Lung (tissue), 12 donors: Measurements from ENCODE around the gene PHF21A. TPM values are rescaled to one million over a fixed set of nuclear protein-coding genes. Genes with fewer than 3 reads are reported as not detected.

Experiments
- ATAC-seq: fragments of 200-7000 bp; cut with Tn5 transposase; one replicate; pipeline ENCODE4 v1.9.1; 2020; ENCODE audit warnings: moderate number of reproducible peaks; ENCODE audit not compliant: insufficient read depth, low FRiP score
- DNase-seq, 3 donors: peaks; one replicate each; pipeline ENCODE4 v3.0.0-alpha.2; 2013 to 2017
- H3K27ac ChIP-seq, 2 donors: one replicate each; pipeline ENCODE4 v1.5.1; 2013; ENCODE audit warnings: mild to moderate bottlenecking in 2 of 2, moderate library complexity in 2 of 2, control low read depth in 1 of 2, inconsistent platforms in 1 of 2, low read depth in 1 of 2, low read length in 1 of 2
- H3K27me3 ChIP-seq, 3 donors: one replicate each; pipeline ENCODE4 v1.5.1; 2013; ENCODE audit warnings: low read length in 2 of 3; ENCODE audit not compliant: control insufficient read depth in 3 of 3, insufficient read depth in 3 of 3
- H3K36me3 ChIP-seq, 4 donors: one replicate each; pipeline ENCODE4 v1.5.1; 2013; ENCODE audit warnings: low read length in 4 of 4, mild to moderate bottlenecking in 1 of 4, moderate library complexity in 1 of 4; ENCODE audit not compliant: control insufficient read depth in 4 of 4, insufficient read depth in 4 of 4
- H3K4me1 ChIP-seq, 5 donors: one replicate each; pipeline ENCODE4 v1.5.1; 2013; ENCODE audit warnings: low read length in 5 of 5, mild to moderate bottlenecking in 2 of 5, moderate library complexity in 1 of 5; ENCODE audit not compliant: control insufficient read depth in 5 of 5, insufficient read depth in 5 of 5
- H3K4me3 ChIP-seq: one replicate; pipeline ENCODE4 v1.5.1; 2013; ENCODE audit warnings: mild to moderate bottlenecking, control low read depth, moderate library complexity
- H3K9ac ChIP-seq, 2 donors: one replicate each; pipeline ENCODE4 v1.5.1; 2013; ENCODE audit warnings: low read length in 2 of 2, control low read depth in 1 of 2; ENCODE audit not compliant: insufficient read depth in 1 of 2
- H3K9me3 ChIP-seq, 4 donors: one replicate each; pipeline ENCODE4 v1.5.1; 2013; ENCODE audit warnings: low read length in 3 of 4, mild to moderate bottlenecking in 1 of 4, moderate library complexity in 1 of 4; ENCODE audit not compliant: control insufficient read depth in 4 of 4, insufficient read depth in 3 of 4
- WGBS, 2 donors: extraction: QIAGEN DNeasy Blood & Tissue Kit; methylation state at CpG; one replicate each; pipeline ENCODE4 v1.1.7; 2013; 5-methylcytosine and 5-hydroxymethylcytosine counted together
- polyA plus RNA-seq, 2 donors: library from polyadenylated mRNA; stranded (reverse); fragments of 200-250 nt; gene quantifications; one replicate each; pipeline ENCODE4 v1.2.1, GENCODE V29; 2013
- total RNA-seq, 2 donors: library from RNA; depleted of rRNA in 1 of 2; stranded (reverse); fragments of >200 nt in 1 of 2; gene quantifications; one replicate each; pipeline ENCODE4 v1.2.1, GENCODE V29; 2014 to 2021
- TF ChIP-seq, protein P1 (sequence below): IDR thresholded peaks from 2 replicates; pipeline ENCODE4 v1.5.1; 2012; ENCODE audit warnings: mild to moderate bottlenecking; ENCODE audit errors: control extremely low read depth, extremely low read depth
- donor health status: control.
- donor health status: control.
- donor health status: Bipolar disorder and iron deficiency.
- donor health status: healthy.
- donor health status: DM: yes; HTN: yes; CAD: no.

The PHF21A gene
- total and polyA plus RNA-seq, 4 donors: 16.2 to 57.0 (median 29.9) TPM

DNA sequence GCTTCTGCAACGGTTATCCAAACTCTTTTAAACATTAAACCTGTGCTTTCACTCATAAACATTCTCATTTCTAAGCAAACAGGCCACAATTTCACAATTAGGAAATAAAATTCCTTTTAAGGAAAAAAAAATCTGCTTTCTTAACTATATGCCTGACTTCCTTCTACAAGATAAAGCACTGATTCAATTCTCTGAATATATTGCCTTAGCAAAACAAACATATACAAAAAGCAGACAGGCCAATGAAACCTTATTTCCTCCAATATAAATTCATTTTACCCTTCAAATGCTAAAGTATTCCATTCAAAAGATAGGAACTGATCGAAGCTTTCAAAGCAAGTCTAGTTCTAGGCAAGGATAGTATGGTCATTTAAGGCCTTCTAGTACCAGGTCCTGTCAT lies 76.7 kb downstream of the PHF21A start:
- H3K9ac ChIP-seq: no peak overlapping the region
- ATAC-seq (no peak), DNase-seq (no peak)
- no peak overlapping the region for H3K27ac ChIP-seq
- WGBS, 2 donors: 81 to 84% methylated on average over 2 of the region's 2 CpGs
- H3K27me3 ChIP-seq: no peaks in the 10 kb centered on the region
- no peaks in the 10 kb centered on the region for H3K36me3 ChIP-seq
- peaks cover 2 to 20% (median 15%) of the 10 kb centered on the region in 5 donors for H3K4me1 ChIP-seq
- no peak overlapping the region for H3K4me3 ChIP-seq
- no peaks in the 10 kb centered on the region for H3K9me3 ChIP-seq
- TF ChIP-seq, protein P1, sequence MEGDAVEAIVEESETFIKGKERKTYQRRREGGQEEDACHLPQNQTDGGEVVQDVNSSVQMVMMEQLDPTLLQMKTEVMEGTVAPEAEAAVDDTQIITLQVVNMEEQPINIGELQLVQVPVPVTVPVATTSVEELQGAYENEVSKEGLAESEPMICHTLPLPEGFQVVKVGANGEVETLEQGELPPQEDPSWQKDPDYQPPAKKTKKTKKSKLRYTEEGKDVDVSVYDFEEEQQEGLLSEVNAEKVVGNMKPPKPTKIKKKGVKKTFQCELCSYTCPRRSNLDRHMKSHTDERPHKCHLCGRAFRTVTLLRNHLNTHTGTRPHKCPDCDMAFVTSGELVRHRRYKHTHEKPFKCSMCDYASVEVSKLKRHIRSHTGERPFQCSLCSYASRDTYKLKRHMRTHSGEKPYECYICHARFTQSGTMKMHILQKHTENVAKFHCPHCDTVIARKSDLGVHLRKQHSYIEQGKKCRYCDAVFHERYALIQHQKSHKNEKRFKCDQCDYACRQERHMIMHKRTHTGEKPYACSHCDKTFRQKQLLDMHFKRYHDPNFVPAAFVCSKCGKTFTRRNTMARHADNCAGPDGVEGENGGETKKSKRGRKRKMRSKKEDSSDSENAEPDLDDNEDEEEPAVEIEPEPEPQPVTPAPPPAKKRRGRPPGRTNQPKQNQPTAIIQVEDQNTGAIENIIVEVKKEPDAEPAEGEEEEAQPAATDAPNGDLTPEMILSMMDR: no peak

DNA sequence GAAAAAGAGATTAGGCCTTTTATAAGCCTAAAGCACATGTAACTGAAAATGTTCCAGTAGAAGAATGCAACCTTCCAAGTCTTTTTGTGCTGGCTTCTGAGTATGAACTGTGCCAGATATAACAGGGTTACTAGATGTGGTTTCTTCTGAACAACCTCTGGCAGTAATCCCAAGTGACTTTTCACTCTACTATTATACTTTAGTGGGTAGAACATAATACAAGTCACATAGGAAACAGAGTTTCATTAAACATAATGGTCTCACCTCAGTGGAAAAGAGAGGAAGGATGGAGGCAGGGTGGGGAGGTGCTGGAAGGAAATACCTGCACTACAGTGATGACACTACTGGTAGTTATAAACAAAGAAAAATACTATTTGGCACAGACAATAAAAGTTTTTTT lies 81.3 kb downstream of the PHF21A start:
- no peaks in the 10 kb centered on the region for H3K9me3 ChIP-seq
- DNase-seq (peak in 2 of 3 donors; percentile 43 to 70), ATAC-seq (no peak)
- TF ChIP-seq, protein P1: no peak
- no peak overlapping the region for H3K9ac ChIP-seq
- no peaks in the 10 kb centered on the region for H3K36me3 ChIP-seq
- H3K27ac ChIP-seq: no peak overlapping the region
- peaks cover 0 to 15% (median 10%) of the 10 kb centered on the region in 5 donors for H3K4me1 ChIP-seq
- no peaks in the 10 kb centered on the region for H3K27me3 ChIP-seq
- no peak overlapping the region for H3K4me3 ChIP-seq

DNA sequence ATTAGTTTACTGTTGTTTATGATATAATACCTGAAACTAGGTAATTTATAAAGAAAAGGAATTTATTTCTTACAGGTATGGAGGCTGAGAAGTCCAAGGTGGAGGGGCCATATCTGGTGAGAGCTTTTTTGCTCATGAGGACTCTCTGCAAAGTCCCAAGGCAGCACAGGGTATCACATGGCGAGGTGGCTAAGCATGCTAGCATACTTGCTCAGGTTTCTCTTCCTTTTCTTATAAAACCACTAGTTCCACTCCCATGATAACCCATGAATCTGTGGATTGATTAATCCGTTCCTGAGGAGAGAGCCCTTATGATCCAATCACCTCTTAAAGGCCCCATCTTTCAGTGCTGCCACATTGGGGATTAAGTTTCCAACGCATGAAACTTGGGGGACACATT lies 82.7 kb downstream of the PHF21A start:
- WGBS, 2 donors: 87 to 89% methylated on average over 3 of the region's 3 CpGs
- H3K27me3 ChIP-seq: no peaks in the 10 kb centered on the region
- no peaks in the 10 kb centered on the region for H3K36me3 ChIP-seq
- no peak overlapping the region for H3K9ac ChIP-seq
- H3K4me3 ChIP-seq: no peak overlapping the region
- no peak overlapping the region for H3K27ac ChIP-seq
- no peak for ATAC-seq
- no peaks in the 10 kb centered on the region for H3K9me3 ChIP-seq
- no peak for DNase-seq
- H3K4me1 ChIP-seq: peaks cover 0 to 15% (median 10%) of the 10 kb centered on the region in 5 donors
- TF ChIP-seq, protein P1: no peak

DNA sequence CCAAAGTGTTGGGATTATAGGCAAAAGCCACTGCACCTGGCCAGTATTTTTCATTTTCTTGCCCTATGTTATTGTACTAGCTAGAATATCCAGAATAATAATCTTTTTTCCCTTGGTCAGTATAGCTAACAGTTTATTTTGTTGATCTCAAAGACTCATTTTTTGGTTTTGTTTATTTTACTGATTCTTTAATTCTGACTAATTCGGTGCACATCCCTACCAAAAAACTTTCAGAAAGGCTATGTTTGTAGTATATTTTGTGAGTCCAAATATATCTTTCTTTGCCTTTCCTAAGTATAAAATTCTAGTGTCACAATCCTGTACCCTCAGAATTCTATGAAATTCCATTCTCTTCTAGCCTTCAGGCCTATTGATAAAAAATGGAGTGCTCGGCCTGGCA lies 84.3 kb downstream of the PHF21A start:
- H3K9ac ChIP-seq: no peak overlapping the region
- H3K27me3 ChIP-seq: no peaks in the 10 kb centered on the region
- H3K27ac ChIP-seq: no peak overlapping the region
- no peaks in the 10 kb centered on the region for H3K36me3 ChIP-seq
- WGBS, 2 donors: 93 to 97% methylated on average over 2 of the region's 2 CpGs
- no peak overlapping the region for H3K4me3 ChIP-seq
- H3K9me3 ChIP-seq: no peaks in the 10 kb centered on the region
- ATAC-seq: no peak
- DNase-seq: no peak
- TF ChIP-seq, protein P1: no peak
- H3K4me1 ChIP-seq: peaks cover 0 to 15% (median 10%) of the 10 kb centered on the region in 5 donors
